AG04450 (cell line): ENCODE measurements around the gene KRTAP4-2. TPM values are rescaled to one million over a fixed set of nuclear protein-coding genes. Genes with fewer than 3 reads are reported as not detected.
"Not testable (repeated sequence)": the region's sequence is repeated elsewhere in the genome, so short reads cannot be mapped to it uniquely, and the experiment has no call there.

Experiments
- CTCF ChIA-PET: fragments of 300-600, 350-600 bp; formaldehyde crosslinking; extraction: SDS; loops from one replicate; lab custom pipeline; 2022; ENCODE audit warnings: antibody characterized with exemption, inconsistent platforms; lab: Charles Lee
- POLR2A ChIA-PET: fragments of 350-600 bp; formaldehyde crosslinking; extraction: SDS; loops from one replicate; lab custom pipeline; 2021; ENCODE audit warnings: antibody characterized with exemption, inconsistent platforms; lab: Yijun Ruan, JAX
- DNase-seq: peaks from one replicate; pipeline ENCODE4 v3.0.0-alpha.2; 2011; ENCODE audit warnings: low read depth, low spot score
- H3K27ac ChIP-seq: one replicate; pipeline ENCODE4 v1.5.1; 2012; ENCODE audit warnings: low read depth, low read length, control low read depth
- H3K27me3 ChIP-seq: one replicate; pipeline ENCODE4 v1.6.0; 2012; ENCODE audit warnings: low read length; ENCODE audit not compliant: control insufficient read depth, insufficient read depth
- H3K4me3 ChIP-seq: 2 replicates; pipeline ENCODE4 v1.5.1; 2011; ENCODE audit warnings: mild to moderate bottlenecking, low read depth, low read length, control low read depth
- H3K9me3 ChIP-seq: 2 replicates; pipeline ENCODE4 v1.5.1; 2012; ENCODE audit warnings: low read length; ENCODE audit not compliant: control insufficient read depth, insufficient read depth
- polyA plus RNA-seq: library from polyadenylated mRNA; depleted of rRNA; stranded (reverse); fragments of >200 nt; gene quantifications from 2 replicates; pipeline ENCODE4 v1.2.3, GENCODE V29; 2011
- TF ChIP-seq, protein P1 (sequence below): IDR thresholded peaks from 2 replicates; pipeline ENCODE4 v1.5.1; 2011; ENCODE audit warnings: low read depth, low read length, control low read depth, inconsistent platforms

KRTAP4-2 gene
- polyA plus RNA-seq, 1 experiment, result not detected

DNA sequence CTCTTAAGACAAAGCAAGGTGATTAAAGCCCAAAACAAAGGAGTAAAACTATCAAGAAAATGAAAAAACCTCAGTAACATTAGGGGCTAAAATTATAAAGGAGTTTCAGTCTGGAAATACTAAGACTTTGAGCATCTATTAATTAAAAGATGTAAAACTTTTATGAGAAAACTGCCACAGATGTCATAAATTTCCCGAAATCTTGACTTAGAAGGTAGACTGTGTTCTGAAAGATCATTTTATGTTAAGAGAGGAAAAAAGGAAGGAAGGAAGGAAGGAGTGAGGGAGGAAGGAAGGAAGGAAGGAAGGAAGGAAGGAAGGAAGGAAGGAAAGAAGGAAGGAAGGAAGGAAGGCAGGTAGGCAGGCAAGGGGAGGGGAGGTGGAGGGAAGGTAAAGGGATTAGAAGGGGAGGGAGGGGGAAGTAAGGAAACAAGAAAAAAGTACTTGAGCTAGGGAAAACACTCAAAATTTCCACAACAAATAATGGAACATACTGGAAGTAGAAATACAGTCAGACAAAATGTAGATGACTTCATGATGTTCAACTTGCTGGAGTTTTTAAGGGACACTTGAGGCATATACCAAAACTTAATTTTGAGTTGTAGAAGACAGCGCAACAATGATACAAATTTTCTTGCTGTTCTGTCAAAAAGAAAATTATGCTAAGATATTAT, 30.4 kb downstream of the KRTAP4-2 start:
- Histone ChIP-seq H3K27ac (no peak overlapping the region), H3K4me3 (no peak overlapping the region), H3K27me3 (no peaks in the 10 kb centered on the region), H3K9me3 (peaks cover 8% of the 10 kb centered on the region)
- CTCF ChIA-PET, result interaction anchor here (1.3 kb wide), 1 partner anchor 175 kb away, joined by 3 read pairs; no protein-coding TSS in a partner anchor
- POLR2A ChIA-PET, result no interaction called here
- TF ChIP-seq, protein P1, sequence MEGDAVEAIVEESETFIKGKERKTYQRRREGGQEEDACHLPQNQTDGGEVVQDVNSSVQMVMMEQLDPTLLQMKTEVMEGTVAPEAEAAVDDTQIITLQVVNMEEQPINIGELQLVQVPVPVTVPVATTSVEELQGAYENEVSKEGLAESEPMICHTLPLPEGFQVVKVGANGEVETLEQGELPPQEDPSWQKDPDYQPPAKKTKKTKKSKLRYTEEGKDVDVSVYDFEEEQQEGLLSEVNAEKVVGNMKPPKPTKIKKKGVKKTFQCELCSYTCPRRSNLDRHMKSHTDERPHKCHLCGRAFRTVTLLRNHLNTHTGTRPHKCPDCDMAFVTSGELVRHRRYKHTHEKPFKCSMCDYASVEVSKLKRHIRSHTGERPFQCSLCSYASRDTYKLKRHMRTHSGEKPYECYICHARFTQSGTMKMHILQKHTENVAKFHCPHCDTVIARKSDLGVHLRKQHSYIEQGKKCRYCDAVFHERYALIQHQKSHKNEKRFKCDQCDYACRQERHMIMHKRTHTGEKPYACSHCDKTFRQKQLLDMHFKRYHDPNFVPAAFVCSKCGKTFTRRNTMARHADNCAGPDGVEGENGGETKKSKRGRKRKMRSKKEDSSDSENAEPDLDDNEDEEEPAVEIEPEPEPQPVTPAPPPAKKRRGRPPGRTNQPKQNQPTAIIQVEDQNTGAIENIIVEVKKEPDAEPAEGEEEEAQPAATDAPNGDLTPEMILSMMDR, result no peak
- DNase-seq, result no peak

DNA sequence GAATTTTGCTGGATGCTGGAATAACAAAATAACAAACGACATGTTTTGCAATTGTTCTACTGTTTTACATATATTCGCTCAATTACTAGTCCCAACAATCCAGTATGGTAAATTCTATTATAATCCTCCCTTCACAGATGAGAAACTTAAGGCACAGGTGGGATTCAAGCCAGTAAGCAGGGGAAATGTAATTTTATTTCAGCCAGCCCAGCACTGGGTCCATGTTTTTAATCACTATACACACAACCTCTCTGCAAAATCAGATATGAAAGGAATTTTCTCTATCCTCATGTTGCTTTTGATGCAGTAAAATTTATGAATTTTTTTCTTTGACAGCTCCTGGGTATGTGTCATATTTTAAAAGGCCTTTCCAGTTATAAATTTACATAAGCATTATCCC, 32.8 kb downstream of the KRTAP4-2 start:
- ChIA-PET POLR2A (no interaction called here), CTCF (no interaction called here)
- DNase-seq, result no peak

DNA sequence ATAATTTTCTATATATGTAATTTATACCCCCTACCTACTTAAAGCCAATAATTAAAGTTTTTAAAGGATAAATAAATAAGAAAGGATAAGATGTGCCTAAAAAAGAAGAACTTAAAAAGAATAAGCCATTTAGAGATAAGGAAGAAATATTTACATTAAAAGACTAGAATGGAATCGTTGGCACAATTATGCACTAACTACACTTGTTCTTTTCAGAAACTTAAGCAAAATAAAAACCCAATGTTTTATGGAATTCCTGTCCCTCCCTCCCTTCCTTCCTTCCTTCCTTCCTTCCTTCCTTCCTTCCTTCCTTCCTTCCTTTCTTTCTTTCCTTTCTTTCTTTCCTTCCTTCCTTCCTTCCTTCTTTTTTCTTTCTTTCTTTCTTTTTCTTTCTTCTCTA, 33.2 kb downstream of the KRTAP4-2 start:
- Histone ChIP-seq H3K27me3 (no peaks in the 10 kb centered on the region), H3K4me3 (no peak overlapping the region), H3K27ac (no peak overlapping the region), H3K9me3 (peaks cover 15% of the 10 kb centered on the region)
- POLR2A ChIA-PET, result no interaction called here
- CTCF ChIA-PET, result no interaction called here
- TF ChIP-seq, protein P1, result no peak
- no peak for DNase-seq

More for the DNA sequence above, 32.8 kb downstream of the KRTAP4-2 start:
- no peak overlapping the region for H3K27ac ChIP-seq
- no peak overlapping the region for H3K4me3 ChIP-seq
- TF ChIP-seq, protein P1, result no peak
- no peaks in the 10 kb centered on the region for H3K27me3 ChIP-seq
- peaks cover 10% of the 10 kb centered on the region for H3K9me3 ChIP-seq

DNA sequence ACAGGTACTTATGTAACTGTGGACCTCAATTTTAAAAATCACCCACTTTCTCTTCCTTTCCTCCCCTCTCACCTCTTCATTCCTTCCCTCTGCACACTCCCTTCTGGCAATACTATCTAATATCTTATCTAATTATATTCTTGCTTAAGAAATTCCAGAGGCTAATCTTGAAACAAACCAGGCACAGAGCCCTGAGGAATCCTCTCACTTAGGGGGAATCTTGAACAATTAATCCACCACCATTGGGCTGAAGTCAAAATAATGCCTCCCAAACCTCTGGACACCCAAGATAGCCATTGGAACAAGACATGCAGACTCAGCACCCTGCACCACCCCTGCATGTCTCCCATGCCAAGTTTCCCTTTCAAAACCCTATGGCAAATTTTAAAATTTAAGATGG, 36.7 kb downstream of the KRTAP4-2 start:
- Histone ChIP-seq H3K9me3 (peaks cover 18% of the 10 kb centered on the region), H3K27ac (no peak overlapping the region), H3K27me3 (no peaks in the 10 kb centered on the region), H3K4me3 (no peak overlapping the region)
- CTCF ChIA-PET, result no interaction called here
- POLR2A ChIA-PET, result no interaction called here
- no peak for DNase-seq
- TF ChIP-seq, protein P1, result no peak

DNA sequence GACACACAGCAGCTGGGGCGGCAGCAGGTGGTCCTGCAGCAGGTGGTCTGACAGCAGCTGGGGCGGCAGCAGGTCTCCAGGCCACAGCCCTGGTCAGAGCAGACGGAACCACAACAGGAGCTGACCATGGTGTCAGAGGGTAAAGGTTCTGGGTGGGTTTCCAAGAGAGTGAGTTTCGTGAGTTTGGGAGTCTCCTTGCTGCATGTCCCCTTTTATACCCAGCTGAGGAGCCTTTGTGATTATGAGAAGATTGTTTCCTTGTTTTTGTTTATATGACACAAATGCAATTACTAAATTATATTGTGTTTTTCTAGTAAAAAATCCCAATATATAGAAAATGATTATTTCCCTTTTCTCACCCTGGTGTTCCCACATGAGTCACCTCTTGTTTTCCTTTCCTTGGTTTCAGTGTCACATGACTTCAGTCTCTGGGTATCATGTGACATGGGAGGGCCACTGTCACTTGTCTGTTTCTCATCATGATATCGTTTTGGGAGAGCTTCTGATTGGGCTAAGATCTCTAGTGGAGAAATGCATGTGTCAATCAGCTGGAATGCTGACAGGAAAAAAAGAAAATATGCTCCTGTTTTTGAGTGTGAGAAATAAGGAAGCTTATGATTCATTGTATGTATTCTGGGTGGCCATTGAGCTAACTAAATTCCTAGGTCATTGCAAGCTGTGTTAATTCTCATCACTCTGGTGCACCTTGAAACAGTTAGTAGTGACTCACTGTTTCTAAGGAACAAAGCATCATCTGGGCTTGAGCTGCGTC, 37.5 kb downstream of the KRTAP4-2 start, which contains the start of gene KRTAP4-6:
Gene KRTAP4-6 (minus strand): TSS at position 185 of the 772 bp plus-strand sequence. CDS start 57 bp downstream, at position 128.
- DNase-seq, result peak; percentile 29
- Histone ChIP-seq H3K9me3 (peaks cover 18% of the 10 kb centered on the region), H3K4me3 (no peak within 1 kb of the TSS), H3K27ac (no peak within 1 kb of the TSS), H3K27me3 (no peaks in the 10 kb centered on the region)
- TF ChIP-seq, protein P1, result no peak
- CTCF ChIA-PET, result no interaction called here
- POLR2A ChIA-PET, result no interaction called here

DNA sequence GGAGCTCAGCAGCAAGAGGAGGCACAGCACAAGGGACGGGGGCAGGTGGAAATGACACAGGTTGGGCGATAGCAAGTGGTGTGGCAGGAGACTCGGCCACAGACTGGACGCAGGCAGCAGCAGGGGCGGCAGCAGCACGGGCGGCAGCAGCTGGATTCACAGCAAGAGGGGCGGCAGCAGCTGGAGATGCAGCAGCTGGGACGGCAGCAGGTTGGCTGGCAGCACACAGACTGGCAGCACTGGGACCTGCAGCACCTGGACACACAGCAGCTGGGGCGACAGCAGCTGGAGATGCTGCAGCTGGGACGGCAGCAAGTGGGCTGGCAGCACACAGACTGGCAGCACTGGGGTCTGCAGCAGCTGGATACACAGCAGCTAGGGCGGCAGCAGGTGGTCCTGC, 38.2 kb downstream of the KRTAP4-2 start:
- POLR2A ChIA-PET, DNase-seq: not testable (repeated sequence)

More for the DNA sequence above, 38.2 kb downstream of the KRTAP4-2 start:
- peaks cover 18% of the 10 kb centered on the region for H3K9me3 ChIP-seq
- H3K27me3 ChIP-seq, CTCF ChIA-PET, H3K27ac ChIP-seq, H3K4me3 ChIP-seq: not testable (repeated sequence)
